SU-DHL-6 (cell line): ENCODE results near the gene NKX6-2.
"Not testable (repeated sequence)": the region's sequence is repeated elsewhere in the genome, so short reads cannot be mapped to it uniquely, and the experiment has no call there.

Source experiments
- H2AFZ ChIP-seq: fragments of 200-600 bp; sonication (generic); 2 replicates; pipeline ENCODE4 v1.6.1; 2014; ENCODE audit warnings: low read depth, mild to moderate bottlenecking, moderate library complexity, mixed read lengths, antibody characterized with exemption, low read length; ENCODE audit not compliant: severe bottlenecking
- H3F3A ChIP-seq: fragments of 200-600 bp; shearing (Covaris generic); 2 replicates; pipeline ENCODE4 v1.6.0; 2016; ENCODE audit warnings: antibody characterized with exemption, mild to moderate bottlenecking; ENCODE audit not compliant: insufficient read depth
- H3K27ac ChIP-seq: fragments of 200-600 bp; sonication (generic); 2 replicates; pipeline ENCODE4 v1.5.1; 2016; ENCODE audit warnings: low read depth, mild to moderate bottlenecking, low read length, moderate library complexity, mixed read lengths
- H3K27me3 ChIP-seq: fragments of 200-600 bp; sonication (generic), shearing (Covaris generic); 2 replicates; pipeline ENCODE4 v1.6.0; 2014; ENCODE audit warnings: mild to moderate bottlenecking, low read length
- H3K36me3 ChIP-seq: fragments of 200-600 bp; sonication (generic); 2 replicates; pipeline ENCODE4 v1.6.1; 2014; ENCODE audit warnings: mild to moderate bottlenecking, low read length, mixed read lengths
- H3K4me2 ChIP-seq: fragments of 300-600, 200-600 bp; shearing (Covaris generic), sonication (generic); 2 replicates; pipeline ENCODE4 v1.6.0; 2014; ENCODE audit warnings: low read length, low read depth, mild to moderate bottlenecking; ENCODE audit not compliant: poor library complexity, severe bottlenecking
- H3K4me3 ChIP-seq: fragments of 200-600 bp; sonication (generic); 2 replicates; pipeline ENCODE4 v1.5.1; 2014; ENCODE audit warnings: antibody characterized with exemption, low read length, mild to moderate bottlenecking, mixed read lengths; ENCODE audit not compliant: insufficient read depth, poor library complexity, severe bottlenecking
- H3K79me2 ChIP-seq: fragments of 200-600 bp; sonication (generic); 2 replicates; pipeline ENCODE4 v1.6.1; 2014; ENCODE audit warnings: mild to moderate bottlenecking, low read length, moderate library complexity; ENCODE audit not compliant: insufficient read depth
- H3K9ac ChIP-seq: fragments of 200-600 bp; sonication (generic); 2 replicates; pipeline ENCODE4 v1.7.0; 2014; ENCODE audit warnings: mild to moderate bottlenecking, low read length
- H3K9me2 ChIP-seq: fragments of 200-600 bp; sonication (generic); replicated peaks from 2 replicates; pipeline ENCODE4 v1.6.1; 2014; ENCODE audit warnings: low read length; ENCODE audit not compliant: insufficient read depth
- H3K9me3 ChIP-seq: fragments of 200-600 bp; sonication (generic); 2 replicates; pipeline ENCODE4 v1.6.1; 2014; ENCODE audit warnings: low read length, mixed read lengths; ENCODE audit not compliant: insufficient read depth
- H4K20me1 ChIP-seq: fragments of 200-600 bp; sonication (generic); 2 replicates; pipeline ENCODE4 v1.6.1; 2014; ENCODE audit warnings: low read depth, mild to moderate bottlenecking, antibody characterized with exemption, low read length, moderate library complexity, mixed read lengths
- CTCF ChIP-seq: fragments of 200-600 bp; sonication (generic); IDR thresholded peaks from one replicate; pipeline ENCODE4 v1.5.1; 2017; ENCODE audit warnings: antibody characterized with exemption, mild to moderate bottlenecking, low read length, moderate library complexity; ENCODE audit not compliant: insufficient read depth, poor library complexity, severe bottlenecking
- EZH2phosphoT487 ChIP-seq: fragments of 200-600 bp; sonication (generic), shearing (Covaris generic); conservative IDR thresholded peaks from 2 replicates; pipeline ENCODE4 v1.6.1; 2018; ENCODE audit warnings: mild to moderate bottlenecking, antibody characterized with exemption, low read length, moderate library complexity, mixed read lengths

The NKX6-2 gene

GRCh38 chr10:132745511-132745910 is 40.4 kb downstream of the NKX6-2 start:
- Histone ChIP-seq H3K9me2 (no peaks in the 10 kb centered on the region), H4K20me1 (no peaks in the 10 kb centered on the region), H3K9me3 (no peaks in the 10 kb centered on the region), H2AFZ (no peak overlapping the region), H3K4me2 (no peak overlapping the region), H3K4me3 (no peak overlapping the region), H3K27me3 (no peaks in the 10 kb centered on the region), H3K9ac (no peak overlapping the region), H3K79me2 (no peaks in the 10 kb centered on the region), H3K36me3 (no peaks in the 10 kb centered on the region), H3K27ac (no peak overlapping the region), H3F3A (no peaks in the 10 kb centered on the region)
- TF ChIP-seq CTCF: no peak
- TF ChIP-seq EZH2phosphoT487: no peak

GRCh38 chr10:132744839-132745238 is 41.1 kb downstream of the NKX6-2 start:
- no peak overlapping the region for H3K27ac ChIP-seq
- no peak overlapping the region for H3K4me2 ChIP-seq

GRCh38 chr10:132743925-132744490 is 41.9 kb downstream of the NKX6-2 start:
- no peak overlapping the region for H3K4me3 ChIP-seq
- H3K9ac ChIP-seq: no peak overlapping the region
- H3K27ac ChIP-seq: no peak overlapping the region
- no peak overlapping the region for H3K4me2 ChIP-seq
- H3K79me2 ChIP-seq: no peaks in the 10 kb centered on the region
- TF ChIP-seq CTCF (no peak), EZH2phosphoT487 (no peak)
- H4K20me1 ChIP-seq: no peaks in the 10 kb centered on the region
- H3F3A ChIP-seq: no peaks in the 10 kb centered on the region
- H3K27me3 ChIP-seq: no peaks in the 10 kb centered on the region
- no peaks in the 10 kb centered on the region for H3K9me3 ChIP-seq
- H3K36me3 ChIP-seq: no peaks in the 10 kb centered on the region
- H2AFZ ChIP-seq: no peak overlapping the region
- no peaks in the 10 kb centered on the region for H3K9me2 ChIP-seq

More at GRCh38 chr10:132744839-132745238, 41.1 kb downstream of the NKX6-2 start:
- H2AFZ ChIP-seq: no peak overlapping the region
- no peaks in the 10 kb centered on the region for H3K9me2 ChIP-seq
- no peak overlapping the region for H3K9ac ChIP-seq
- H3K79me2 ChIP-seq: no peaks in the 10 kb centered on the region
- no peaks in the 10 kb centered on the region for H4K20me1 ChIP-seq
- no peaks in the 10 kb centered on the region for H3K36me3 ChIP-seq
- H3K27me3 ChIP-seq: no peaks in the 10 kb centered on the region
- no peak overlapping the region for H3K4me3 ChIP-seq
- H3K9me3 ChIP-seq: no peaks in the 10 kb centered on the region
- TF ChIP-seq CTCF: no peak
- TF ChIP-seq EZH2phosphoT487: no peak
- H3F3A ChIP-seq: no peaks in the 10 kb centered on the region

- H3K36me3 ChIP-seq, H3K9me2 ChIP-seq, H2AFZ ChIP-seq, H3K79me2 ChIP-seq, H3K4me2 ChIP-seq, H3K4me3 ChIP-seq, H3F3A ChIP-seq, H3K27ac ChIP-seq, H4K20me1 ChIP-seq, H3K27me3 ChIP-seq, H3K9ac ChIP-seq, H3K9me3 ChIP-seq: not testable (repeated sequence)
Observed at GRCh38 chr10:132743196-132743924, 42.6 kb downstream of the NKX6-2 start.
